HG03039 (cell line): Measurements from ENCODE around the gene UBXN4.
A peak's percentile ranks its signal among the peaks of the same experiment; 100 is the strongest.
"Not testable (repeated sequence)": the region's sequence is repeated elsewhere in the genome, so short reads cannot be mapped to it uniquely, and the experiment has no call there.

Source experiments
- ATAC-seq: cut with Tn5 transposase; IDR thresholded peaks from one replicate; pipeline ENCODE4 v1.9.1; 2021; ENCODE audit warnings: mild to moderate bottlenecking, moderate library complexity; ENCODE audit not compliant: unreplicated experiment

The UBXN4 gene, protein sequence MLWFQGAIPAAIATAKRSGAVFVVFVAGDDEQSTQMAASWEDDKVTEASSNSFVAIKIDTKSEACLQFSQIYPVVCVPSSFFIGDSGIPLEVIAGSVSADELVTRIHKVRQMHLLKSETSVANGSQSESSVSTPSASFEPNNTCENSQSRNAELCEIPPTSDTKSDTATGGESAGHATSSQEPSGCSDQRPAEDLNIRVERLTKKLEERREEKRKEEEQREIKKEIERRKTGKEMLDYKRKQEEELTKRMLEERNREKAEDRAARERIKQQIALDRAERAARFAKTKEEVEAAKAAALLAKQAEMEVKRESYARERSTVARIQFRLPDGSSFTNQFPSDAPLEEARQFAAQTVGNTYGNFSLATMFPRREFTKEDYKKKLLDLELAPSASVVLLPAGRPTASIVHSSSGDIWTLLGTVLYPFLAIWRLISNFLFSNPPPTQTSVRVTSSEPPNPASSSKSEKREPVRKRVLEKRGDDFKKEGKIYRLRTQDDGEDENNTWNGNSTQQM

DNA sequence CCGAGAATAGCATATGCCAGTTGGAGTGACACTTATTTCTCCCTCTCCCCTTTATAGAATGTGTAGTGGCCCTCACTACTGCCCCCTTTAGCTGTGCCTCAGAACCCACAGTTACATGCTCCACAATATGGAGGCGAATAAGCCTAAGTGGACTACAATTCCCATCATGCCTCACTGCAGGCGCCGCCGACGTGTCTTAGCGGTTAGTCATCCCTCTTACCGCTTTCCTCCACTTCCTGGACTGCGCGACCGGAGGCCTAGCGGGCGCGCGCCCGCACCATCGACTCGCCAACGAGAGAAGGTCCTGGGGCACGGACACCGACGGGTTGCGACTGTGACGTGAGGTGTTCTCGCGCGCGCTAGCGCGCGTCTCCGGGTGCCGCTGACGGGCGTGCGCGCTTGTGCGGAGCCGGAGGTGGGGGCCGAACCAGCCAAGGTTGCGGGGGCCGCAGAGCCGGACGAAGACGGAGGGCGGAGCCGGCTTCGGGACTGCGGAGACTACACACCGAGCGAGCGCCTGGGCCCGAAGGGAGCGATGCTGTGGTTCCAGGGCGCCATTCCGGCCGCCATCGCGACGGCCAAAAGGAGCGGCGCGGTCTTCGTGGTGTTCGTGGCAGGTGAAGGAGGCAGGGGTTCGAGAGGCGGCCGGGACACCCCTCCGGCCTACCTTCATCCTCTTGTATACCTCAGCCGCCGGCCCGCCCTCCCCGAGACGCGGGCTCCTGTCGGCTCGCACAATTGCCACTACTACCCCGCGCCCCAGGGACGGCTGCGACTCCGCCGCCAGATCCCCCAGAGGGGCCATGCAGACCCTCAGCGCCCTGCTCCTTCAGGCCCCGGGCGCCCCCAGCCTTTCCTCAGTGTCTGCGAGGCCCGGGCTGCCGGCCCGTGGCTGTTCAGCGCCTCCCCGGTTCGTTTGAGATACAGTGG, at the start of gene UBXN4:
TSS of gene UBXN4 (plus strand) at position 461 of the 930 bp plus-strand sequence. CDS start at position 536, 75 bp downstream.
- ATAC-seq, result peak; percentile 92

DNA sequence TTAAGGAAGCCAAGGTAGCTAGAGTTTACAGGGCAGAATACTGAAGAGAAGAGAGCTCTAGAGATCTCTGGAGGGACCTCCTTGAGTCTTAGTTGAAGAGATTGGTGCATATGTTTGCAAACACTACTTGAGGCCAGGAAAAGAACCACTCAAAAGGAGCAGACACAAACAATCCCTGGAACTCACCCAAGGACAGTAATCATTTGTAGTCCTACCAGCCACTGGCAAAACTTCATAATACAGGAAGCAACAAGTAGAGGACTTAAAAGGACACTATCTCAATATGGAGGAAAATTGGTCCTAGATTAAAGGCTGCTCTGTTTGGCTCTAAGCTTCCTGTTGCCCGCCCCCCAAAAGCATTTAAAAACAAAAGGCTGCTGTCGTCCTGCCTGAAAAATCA, 46.9 kb upstream of the UBXN4 start:
- ATAC-seq, result no peak

GRCh38 chr2:135698838-135699237, 42.8 kb upstream of the UBXN4 start:
- ATAC-seq, result no peak

DNA sequence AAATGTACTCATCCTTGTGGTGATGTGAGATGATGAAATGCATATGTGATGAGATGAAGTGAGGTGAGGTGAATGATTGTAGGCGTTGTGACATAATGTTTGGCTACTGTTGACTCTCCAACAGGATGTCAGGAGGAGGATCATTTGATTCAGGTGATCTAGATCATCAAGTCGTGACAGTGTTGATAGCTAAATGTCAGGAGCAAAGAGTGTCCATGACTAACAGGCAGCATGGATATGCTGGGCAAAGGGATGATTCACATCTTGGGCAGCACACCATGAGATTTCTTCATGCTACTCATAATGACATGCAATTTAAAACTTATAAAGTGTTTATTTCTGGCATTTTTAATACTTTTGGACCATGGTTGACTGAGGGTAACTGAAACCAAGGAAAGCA, 40.2 kb upstream of the UBXN4 start:
- no peak for ATAC-seq

GRCh38 chr2:135703300-135703699, 38.4 kb upstream of the UBXN4 start:
- no peak for ATAC-seq

DNA sequence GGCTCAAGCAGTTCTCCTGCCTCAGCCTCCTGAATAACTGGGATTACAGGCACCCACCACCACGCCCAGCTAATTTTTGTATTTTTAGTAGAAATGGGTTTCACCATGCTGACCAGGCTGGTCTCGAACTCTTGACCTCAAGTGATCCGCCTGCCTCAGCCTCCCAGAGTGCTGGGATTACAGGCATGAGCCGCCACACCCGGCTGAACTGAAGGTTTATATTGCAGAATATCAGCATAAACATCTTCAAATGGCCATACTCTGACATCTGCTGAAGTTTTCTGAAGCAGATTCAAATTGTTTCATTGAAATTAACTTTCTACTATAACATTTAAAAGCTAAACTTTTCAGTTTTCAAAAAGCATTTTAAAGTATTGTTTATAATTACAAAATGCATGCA, 37.6 kb upstream of the UBXN4 start:
- not testable (repeated sequence) for ATAC-seq

DNA sequence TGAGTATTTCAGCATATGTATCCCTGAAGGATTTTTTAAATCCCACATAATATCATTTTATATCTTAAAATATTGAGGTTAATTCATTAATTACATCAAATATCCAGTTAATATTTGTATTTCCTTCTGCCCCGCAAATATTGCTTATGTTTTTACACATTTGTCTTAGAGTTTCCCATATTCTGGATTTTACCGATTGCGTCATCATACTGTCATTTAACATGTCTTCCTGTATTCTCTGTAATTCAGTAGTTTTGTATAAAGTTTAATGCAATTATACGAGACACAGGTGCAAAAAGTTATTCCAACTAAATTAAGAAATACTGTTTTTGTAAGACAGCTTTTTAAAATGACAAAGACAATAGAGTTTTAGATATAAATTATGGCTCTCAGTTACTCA, 33.5 kb upstream of the UBXN4 start:
- no peak for ATAC-seq

DNA sequence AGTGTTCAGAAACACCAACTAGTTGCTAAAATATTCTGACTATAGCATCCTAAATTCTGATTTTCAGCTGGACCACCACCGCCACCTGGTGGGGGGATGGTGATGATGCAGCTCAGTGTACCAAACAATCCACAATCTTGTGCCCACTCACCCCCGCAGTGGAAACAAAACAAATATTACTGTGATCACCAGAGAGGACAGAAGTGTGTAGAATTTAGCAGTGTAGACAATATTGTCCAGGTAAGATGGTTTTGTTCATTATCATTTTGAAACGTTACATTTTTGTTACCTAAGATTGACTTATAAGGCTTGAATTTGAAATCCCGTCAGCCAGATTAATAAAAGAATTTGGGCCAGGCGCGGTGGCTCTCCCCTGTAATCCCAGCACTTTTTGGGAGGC, 31.7 kb upstream of the UBXN4 start:
- no peak for ATAC-seq

GRCh38 chr2:135715086-135715485, 26.6 kb upstream of the UBXN4 start:
- not testable (repeated sequence) for ATAC-seq

- ATAC-seq, result no peak
Observed at GRCh38 chr2:135728064-135728743, 13.5 kb upstream of the UBXN4 start.

DNA sequence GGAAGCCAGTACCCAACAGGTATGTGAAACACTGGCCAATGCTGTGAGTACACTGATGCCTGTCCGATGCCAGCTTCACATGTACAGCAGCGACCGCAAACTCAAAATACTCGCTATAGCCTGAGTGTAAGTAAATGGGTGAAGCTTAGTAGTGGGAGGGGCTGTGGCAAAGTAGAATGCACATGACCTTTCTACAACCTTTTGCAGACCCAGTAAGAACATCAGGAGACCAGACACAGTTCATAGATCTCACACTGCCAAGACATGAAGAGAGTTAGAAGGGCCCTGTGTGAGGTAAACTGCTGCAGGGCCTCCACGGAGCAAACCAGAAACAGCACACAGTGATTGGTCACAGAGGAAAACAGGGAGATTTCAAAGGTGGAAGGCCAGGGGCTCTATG, 9.1 kb upstream of the UBXN4 start:
- ATAC-seq, result no peak

- no peak for ATAC-seq
Observed at GRCh38 chr2:135733045-135733444, 8.6 kb upstream of the UBXN4 start.

- ATAC-seq, result no peak
Observed at GRCh38 chr2:135736546-135736945, 5.1 kb upstream of the UBXN4 start.

DNA sequence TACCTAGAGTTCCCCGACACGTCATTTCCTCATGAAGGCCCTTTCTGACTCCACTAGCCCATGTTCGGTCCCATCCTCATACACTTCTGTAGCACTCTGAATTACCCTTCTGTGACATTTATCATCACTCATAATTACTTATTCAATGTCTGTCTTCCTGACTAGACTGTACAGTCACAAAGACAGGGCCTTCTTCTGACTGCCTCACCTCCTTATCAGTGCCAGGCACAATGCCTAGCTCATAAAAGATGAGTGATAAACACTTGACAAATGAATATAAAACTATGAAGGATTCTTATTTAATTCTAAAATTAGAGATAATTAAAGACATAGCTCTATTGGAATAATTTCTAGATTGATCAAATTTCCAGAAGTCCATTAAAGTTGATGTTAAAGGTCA, 1.4 kb upstream of the UBXN4 start:
- ATAC-seq, result no peak

DNA sequence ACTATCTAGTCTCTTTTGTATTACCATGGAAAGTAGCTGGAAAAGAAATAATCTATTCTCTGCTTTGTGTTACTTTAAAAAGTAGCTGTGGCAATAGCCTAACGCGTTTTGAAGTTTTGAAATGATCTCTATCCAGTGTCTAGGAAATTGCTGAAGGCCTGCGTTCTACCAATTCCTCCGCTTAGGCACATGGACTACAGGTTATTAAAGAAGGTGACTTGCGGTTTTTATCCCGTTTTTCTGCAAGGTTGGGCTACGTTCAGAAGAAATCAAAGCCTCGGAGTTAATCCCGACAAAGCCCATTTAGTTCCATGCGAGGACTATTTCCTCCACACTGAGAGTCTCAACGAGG, 636 bp upstream of the UBXN4 start:
- ATAC-seq, result no peak

- ATAC-seq, result peak; percentile 21
Observed at GRCh38 chr2:135742325-135742757, 686 bp downstream of the UBXN4 start.

GRCh38 chr2:135743860-135744259, 2.2 kb downstream of the UBXN4 start:
- no peak for ATAC-seq

- no peak for ATAC-seq
Observed at GRCh38 chr2:135744760-135745314, 3.2 kb downstream of the UBXN4 start.

DNA sequence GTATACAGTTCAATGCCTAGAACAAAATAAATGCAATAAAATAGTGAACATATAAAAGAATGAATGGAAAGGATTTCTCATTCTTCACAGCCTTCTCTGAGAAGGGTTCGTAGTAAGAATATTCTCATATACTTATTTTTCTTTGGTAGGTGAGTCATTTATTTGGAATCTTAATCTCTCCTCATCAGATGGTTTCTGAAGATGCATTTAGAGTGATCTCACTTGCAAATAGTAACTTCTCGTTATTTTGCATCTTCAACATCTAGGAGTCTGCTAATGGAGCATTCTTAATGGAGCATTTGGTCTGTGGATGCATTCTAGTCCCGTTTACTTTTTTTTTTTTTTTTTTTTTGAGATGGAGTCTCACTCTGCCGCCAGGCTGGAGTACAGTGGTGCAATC, 3.9 kb downstream of the UBXN4 start:
- ATAC-seq, result no peak

- no peak for ATAC-seq
Observed at GRCh38 chr2:135755573-135755972, 13.9 kb downstream of the UBXN4 start.

DNA sequence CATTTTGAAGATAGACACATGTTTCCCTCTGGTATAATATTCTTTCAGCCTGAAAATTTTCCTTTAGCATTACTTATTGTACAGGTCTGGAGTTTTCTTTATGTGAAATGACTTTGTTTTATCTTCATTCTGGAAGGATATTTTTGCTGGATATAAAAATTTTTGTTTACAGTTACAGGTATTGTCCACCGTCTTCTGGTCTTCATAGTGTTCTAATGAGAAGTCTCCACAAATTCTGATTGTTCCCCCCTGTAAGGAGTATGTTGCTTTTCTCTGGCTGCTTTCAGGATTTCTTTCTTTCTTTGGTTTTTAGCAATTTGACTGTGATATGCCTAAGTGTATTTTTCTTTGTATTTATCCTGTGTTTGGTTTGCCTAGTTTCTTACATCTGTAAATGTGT, 15.0 kb downstream of the UBXN4 start:
- ATAC-seq, result no peak
